PC-9 (cell line): Measurements from ENCODE around the gene BMP8A.

Experiments used
- CTCF ChIP-seq: fragments of 200-600 bp; sonication (generic); conservative IDR thresholded peaks from 2 replicates; pipeline ENCODE4 v1.6.1; 2017; ENCODE audit warnings: mixed run types, antibody characterized with exemption, mild to moderate bottlenecking, moderate library complexity
- EZH2 ChIP-seq: fragments of 200-600 bp; sonication (generic); IDR thresholded peaks from 2 replicates; pipeline ENCODE4 v1.8.0; 2017; ENCODE audit warnings: antibody characterized with exemption, low read depth

DNA sequence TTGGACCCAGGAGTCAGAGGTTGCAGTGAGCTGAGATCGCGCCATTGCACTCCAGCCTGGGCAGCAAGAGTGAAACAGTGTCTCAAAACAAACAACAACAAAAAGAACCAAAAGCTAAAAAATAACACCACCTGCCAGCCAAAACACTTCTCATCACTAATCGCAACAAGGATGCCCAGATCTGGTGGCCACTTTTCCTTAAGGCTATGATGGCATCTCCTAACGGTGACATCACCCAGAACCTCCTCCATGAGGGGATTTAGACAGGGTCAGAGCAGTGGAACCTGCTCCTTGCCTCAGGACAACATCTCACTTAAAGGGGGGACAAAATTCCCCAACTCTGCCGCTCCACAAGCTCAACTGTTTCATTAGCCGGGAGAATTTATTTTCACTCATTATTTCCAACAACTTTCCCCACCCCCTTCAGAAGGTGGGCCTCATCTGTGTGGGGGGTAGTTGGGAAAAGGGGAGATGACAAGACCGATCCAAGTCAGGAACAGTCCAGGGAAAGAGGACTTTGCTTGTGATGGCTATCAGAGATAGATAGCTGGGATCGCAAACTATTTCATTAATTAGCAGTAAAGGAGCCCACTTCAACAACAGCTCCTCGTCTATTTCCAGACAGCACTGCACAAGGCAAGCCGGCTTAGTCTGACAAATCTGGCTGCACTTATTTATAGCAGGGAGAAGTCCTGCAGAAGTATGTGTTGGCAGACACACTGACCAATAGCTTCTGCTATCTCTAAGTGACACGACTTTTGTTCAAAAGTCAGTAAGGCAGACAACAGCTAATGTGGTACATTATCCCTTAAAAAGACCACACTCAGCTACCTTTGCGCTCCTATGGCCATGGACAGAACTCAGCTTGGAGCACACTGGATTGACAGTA lies 82.5 kb downstream of the BMP8A start:
- TF ChIP-seq CTCF: no peak
- TF ChIP-seq EZH2: no peak
